Measurements from ENCODE around the gene TARDBP. TPM values are rescaled to one million over a fixed set of nuclear protein-coding genes. Genes with fewer than 3 reads are reported as not detected.

TARDBP gene
- total RNA-seq, 1 experiment from 2014 or later = 84.6 TPM

Other genes starting within 250 kb of the TARDBP start
- gene CASZ1, start 216.0 kb upstream of the TARDBP start, total RNA-seq (2014; rRNA removed; shearing (Covaris generic)) = 1.2 and 1.7 TPM in 2 replicates
- gene MASP2, start 34.6 kb downstream of the TARDBP start, total RNA-seq (2014; rRNA removed; shearing (Covaris generic)) = not detected in 2 replicates
- gene SRM, start 47.4 kb downstream of the TARDBP start, total RNA-seq (2014; rRNA removed; shearing (Covaris generic)) = 75.6 and 155 TPM in 2 replicates
- gene EXOSC10, start 87.2 kb downstream of the TARDBP start, total RNA-seq (2014; rRNA removed; shearing (Covaris generic)) = 80.8 and 84.8 TPM in 2 replicates
- not detected in 2 replicates for gene ANGPTL7, start 176.7 kb downstream of the TARDBP start, total RNA-seq (2014; rRNA removed; shearing (Covaris generic))
- gene MTOR, start 249.9 kb downstream of the TARDBP start, total RNA-seq (2014; rRNA removed; shearing (Covaris generic)) = 33.6 and 45.2 TPM in 2 replicates

All from HT1080 (cell line).